Astrocyte (in vitro differentiated cells and primary cell): ENCODE data around the gene GOLIM4. TPM values are rescaled to one million over a fixed set of nuclear protein-coding genes. Genes with fewer than 3 reads are reported as not detected.

Experiments used
- DNase-seq: peaks from one replicate; pipeline ENCODE4 v3.0.0-alpha.2; 2010; ENCODE audit warnings: low read depth
- FAIRE-seq: peaks from 2 replicates; lab custom pipeline; 2011; peaks lifted over from hg19 to GRCh38; lab: Jason Lieb, UNC
- H2AFZ ChIP-seq: 2 replicates; pipeline ENCODE4 v1.6.0; 2012; ENCODE audit warnings: low read depth, low read length, inconsistent platforms
- H3K27ac ChIP-seq: 2 replicates; pipeline ENCODE4 v1.5.1; 2011; ENCODE audit warnings: low read depth, low read length, inconsistent platforms
- H3K27me3 ChIP-seq: 2 replicates; pipeline ENCODE4 v1.6.0; 2011; ENCODE audit warnings: low read length, inconsistent platforms; ENCODE audit not compliant: insufficient read depth
- H3K36me3 ChIP-seq: 2 replicates; pipeline ENCODE4 v1.5.1; 2011; ENCODE audit warnings: low read length, inconsistent platforms; ENCODE audit not compliant: insufficient read depth
- H3K4me1 ChIP-seq: 2 replicates; pipeline ENCODE4 v1.5.1; 2011; ENCODE audit warnings: low read length, inconsistent platforms; ENCODE audit not compliant: insufficient read depth
- H3K4me2 ChIP-seq: 2 replicates; pipeline ENCODE4 v1.6.0; 2012; ENCODE audit warnings: low read length, inconsistent platforms
- H3K4me3 ChIP-seq: 2 replicates; pipeline ENCODE4 v1.5.1; 2011; ENCODE audit warnings: low read depth, mild to moderate bottlenecking, low read length, inconsistent platforms; ENCODE audit not compliant: insufficient read depth
- H3K79me2 ChIP-seq: 2 replicates; pipeline ENCODE4 v1.6.0; 2012; ENCODE audit warnings: mild to moderate bottlenecking, low read length, inconsistent platforms; ENCODE audit not compliant: insufficient read depth
- H3K9ac ChIP-seq: 2 replicates; pipeline ENCODE4 v1.6.0; 2012; ENCODE audit warnings: mild to moderate bottlenecking, low read length, inconsistent platforms
- H3K9me3 ChIP-seq: 2 replicates; pipeline ENCODE4 v1.5.1; 2012; ENCODE audit warnings: low read depth, mild to moderate bottlenecking, low read length, inconsistent platforms; ENCODE audit not compliant: insufficient read depth
- H4K20me1 ChIP-seq: 2 replicates; pipeline ENCODE4 v1.6.0; 2012; ENCODE audit warnings: low read length, inconsistent platforms; ENCODE audit not compliant: insufficient read depth
- H3K27ac Mint-ChIP-seq: one replicate; pipeline ENCODE4 v1.8.0; 2021; ENCODE audit warnings: mild to moderate bottlenecking, mixed read lengths; ENCODE audit not compliant: unreplicated experiment
- H3K27me3 Mint-ChIP-seq: one replicate; pipeline ENCODE4 v1.8.0; 2021; ENCODE audit warnings: low read depth, mixed read lengths; ENCODE audit not compliant: unreplicated experiment
- H3K36me3 Mint-ChIP-seq: one replicate; pipeline ENCODE4 v1.8.0; 2021; ENCODE audit warnings: low read depth, mixed read lengths; ENCODE audit not compliant: unreplicated experiment
- H3K4me1 Mint-ChIP-seq: one replicate; pipeline ENCODE4 v1.8.0; 2021; ENCODE audit warnings: low read depth, mixed read lengths; ENCODE audit not compliant: unreplicated experiment
- H3K4me3 Mint-ChIP-seq: one replicate; pipeline ENCODE4 v1.8.0; 2021; ENCODE audit warnings: mild to moderate bottlenecking, moderate library complexity, mixed read lengths; ENCODE audit not compliant: unreplicated experiment
- H3K9me3 Mint-ChIP-seq: one replicate; pipeline ENCODE4 v1.8.0; 2021; ENCODE audit warnings: mild to moderate bottlenecking, mixed read lengths; ENCODE audit not compliant: unreplicated experiment
- CTCF ChIP-seq: IDR thresholded peaks from 2 replicates; pipeline ENCODE4 v1.5.1; 2011; ENCODE audit warnings: low read depth, mild to moderate bottlenecking, inconsistent platforms, low read length, moderate library complexity; ENCODE audit not compliant: insufficient read depth
- EZH2 ChIP-seq: IDR thresholded peaks from 2 replicates; pipeline ENCODE4 v1.6.1; 2012; ENCODE audit warnings: mild to moderate bottlenecking, low read length, inconsistent platforms; ENCODE audit not compliant: insufficient read depth
- total RNA-seq: library from RNA; stranded (reverse); gene quantifications from 2 replicates; pipeline ENCODE4 v1.2.1, GENCODE V29; 2021

Gene GOLIM4
- total RNA-seq, 1 donor from 2014 or later = 51.5 TPM

DNA sequence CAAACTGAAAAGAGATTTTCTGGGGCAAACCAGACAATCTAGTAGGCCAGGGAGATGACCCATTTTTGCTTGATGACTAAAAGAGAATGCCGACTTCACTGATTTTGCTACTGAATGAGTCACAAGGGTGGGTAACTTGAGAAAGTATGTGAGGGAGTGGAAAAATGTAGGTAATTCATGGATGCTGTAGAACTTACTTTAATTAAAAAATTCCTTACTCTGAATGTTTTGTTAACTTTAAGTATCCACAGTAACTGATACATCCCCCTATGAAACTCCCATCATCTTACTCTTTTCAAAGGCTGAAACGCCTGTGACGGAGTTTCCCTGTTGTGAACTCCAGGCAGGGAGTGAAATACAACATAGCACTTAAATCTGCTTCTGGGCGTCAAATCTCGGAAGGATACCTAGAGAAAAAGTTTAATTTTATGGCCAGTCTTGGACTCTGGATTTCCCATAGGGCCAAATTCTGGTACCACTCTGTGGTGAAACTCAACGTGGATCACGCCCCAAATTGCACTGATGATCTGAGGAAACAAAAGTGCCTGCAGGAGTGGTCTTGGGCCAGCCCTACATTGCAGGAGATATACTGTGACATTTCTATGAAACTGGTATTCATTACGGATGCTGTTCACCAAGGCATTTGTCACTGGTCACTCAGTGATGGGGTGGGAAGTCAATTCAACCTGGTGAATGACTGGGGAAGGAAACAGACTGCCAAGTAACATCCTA, 24.0 kb downstream of the GOLIM4 start:
- Mint-ChIP-seq H3K4me1 (peaks cover 27% of the 10 kb centered on the region), H3K36me3 (peaks cover 3% of the 10 kb centered on the region), H3K27me3 (no peaks in the 10 kb centered on the region), H3K9me3 (no peaks in the 10 kb centered on the region), H3K27ac (peak overlapping the region; percentile 99), H3K4me3 (no peak overlapping the region)
- no peaks in the 10 kb centered on the region for H3K9me3 ChIP-seq
- H3K4me3 ChIP-seq = no peak overlapping the region
- peaks cover 74% of the 10 kb centered on the region for H3K79me2 ChIP-seq
- H4K20me1 ChIP-seq = no peaks in the 10 kb centered on the region
- H3K27me3 ChIP-seq = no peaks in the 10 kb centered on the region
- peaks cover 15% of the 10 kb centered on the region for H3K4me1 ChIP-seq
- peak overlapping the region; percentile 64 for H3K4me2 ChIP-seq
- TF ChIP-seq CTCF (no peak), EZH2 (no peak)
- H3K9ac ChIP-seq = peak overlapping the region; percentile 68
- H2AFZ ChIP-seq = no peak overlapping the region
- FAIRE-seq (peak; percentile 81), DNase-seq (peak; percentile 97)
- peak overlapping the region; percentile 92 for H3K27ac ChIP-seq
- no peaks in the 10 kb centered on the region for H3K36me3 ChIP-seq

DNA sequence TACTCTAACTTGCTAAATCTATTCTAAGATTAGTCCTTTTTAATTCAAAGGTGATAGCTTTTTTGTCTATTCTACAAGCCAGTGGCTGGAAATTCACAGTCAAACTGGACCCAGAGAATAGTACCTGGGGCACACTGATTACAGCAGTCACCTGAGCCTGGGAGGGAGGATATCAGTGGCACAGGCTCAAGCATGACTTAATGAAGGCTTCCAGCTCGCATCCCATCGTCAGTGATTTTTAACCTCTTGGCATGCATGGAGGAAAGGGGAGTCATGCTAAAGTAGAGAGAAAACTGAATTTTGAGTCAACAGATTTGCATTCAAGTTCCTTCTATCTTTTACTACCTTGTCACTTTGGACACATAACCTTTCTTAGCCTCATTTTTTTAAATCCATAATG, 24.8 kb downstream of the GOLIM4 start:
- peaks cover 27% of the 10 kb centered on the region for H3K4me1 Mint-ChIP-seq
- no peaks in the 10 kb centered on the region for H3K27me3 ChIP-seq
- H3K36me3 ChIP-seq = no peaks in the 10 kb centered on the region
- H3K79me2 ChIP-seq = peaks cover 77% of the 10 kb centered on the region
- peak overlapping the region; percentile 99 for H3K27ac Mint-ChIP-seq
- H3K9me3 ChIP-seq = no peaks in the 10 kb centered on the region
- no peak overlapping the region for H2AFZ ChIP-seq
- H4K20me1 ChIP-seq = peaks cover 2% of the 10 kb centered on the region
- H3K9ac ChIP-seq = peak overlapping the region; percentile 47
- DNase-seq (no peak), FAIRE-seq (no peak)
- no peaks in the 10 kb centered on the region for H3K27me3 Mint-ChIP-seq
- no peak overlapping the region for H3K4me3 ChIP-seq
- H3K4me2 ChIP-seq = peak overlapping the region; percentile 64
- no peaks in the 10 kb centered on the region for H3K9me3 Mint-ChIP-seq
- peaks cover 3% of the 10 kb centered on the region for H3K36me3 Mint-ChIP-seq
- peak overlapping the region; percentile 92 for H3K27ac ChIP-seq
- H3K4me1 ChIP-seq = peaks cover 15% of the 10 kb centered on the region
- TF ChIP-seq CTCF = no peak
- no peak for TF ChIP-seq EZH2
- H3K4me3 Mint-ChIP-seq = no peak overlapping the region

- peaks cover 80% of the 10 kb centered on the region for H3K79me2 ChIP-seq
- DNase-seq (no peak), FAIRE-seq (no peak)
- H3K4me1 ChIP-seq = peaks cover 15% of the 10 kb centered on the region
- H3K27me3 ChIP-seq = no peaks in the 10 kb centered on the region
- Mint-ChIP-seq H3K4me1 (peaks cover 19% of the 10 kb centered on the region), H3K27ac (no peak overlapping the region), H3K27me3 (no peaks in the 10 kb centered on the region), H3K9me3 (no peaks in the 10 kb centered on the region), H3K4me3 (no peak overlapping the region), H3K36me3 (peaks cover 1% of the 10 kb centered on the region)
- H4K20me1 ChIP-seq = peaks cover 15% of the 10 kb centered on the region
- no peaks in the 10 kb centered on the region for H3K36me3 ChIP-seq
- no peak overlapping the region for H3K27ac ChIP-seq
- H3K4me2 ChIP-seq = no peak overlapping the region
- H2AFZ ChIP-seq = no peak overlapping the region
- no peak for TF ChIP-seq CTCF
- no peak overlapping the region for H3K4me3 ChIP-seq
- H3K9ac ChIP-seq = no peak overlapping the region
- H3K9me3 ChIP-seq = no peaks in the 10 kb centered on the region
Measured at GRCh38 chr3:168068346-168068745, 27.4 kb downstream of the GOLIM4 start.
